GM10248 (cell line): ENCODE data around the gene IL27RA.

ENCODE experiments used
- CTCF ChIA-PET: fragments of 300-600 bp; sonication (Branson Sonifier 250); formaldehyde crosslinking; extraction: SDS; loops from one replicate; lab custom pipeline; 2021; ENCODE audit warnings: antibody characterized with exemption; lab: Yijun Ruan, JAX
- POLR2A ChIA-PET: fragments of 350-650 bp; sonication (Branson Sonifier 250); formaldehyde crosslinking; extraction: SDS; loops from one replicate; lab custom pipeline; 2020; ENCODE audit warnings: antibody characterized with exemption; lab: Yijun Ruan, JAX
- DNase-seq: peaks from one replicate; pipeline ENCODE4 v3.0.0; 2012; ENCODE audit errors: extremely low spot score
- TF ChIP-seq, protein P1 (sequence below): IDR thresholded peaks from 2 replicates; pipeline ENCODE4 v1.5.1; 2012; ENCODE audit warnings: mild to moderate bottlenecking, low read depth; ENCODE audit errors: extremely low read depth, missing control alignments, control extremely low read depth

The IL27RA gene

DNA sequence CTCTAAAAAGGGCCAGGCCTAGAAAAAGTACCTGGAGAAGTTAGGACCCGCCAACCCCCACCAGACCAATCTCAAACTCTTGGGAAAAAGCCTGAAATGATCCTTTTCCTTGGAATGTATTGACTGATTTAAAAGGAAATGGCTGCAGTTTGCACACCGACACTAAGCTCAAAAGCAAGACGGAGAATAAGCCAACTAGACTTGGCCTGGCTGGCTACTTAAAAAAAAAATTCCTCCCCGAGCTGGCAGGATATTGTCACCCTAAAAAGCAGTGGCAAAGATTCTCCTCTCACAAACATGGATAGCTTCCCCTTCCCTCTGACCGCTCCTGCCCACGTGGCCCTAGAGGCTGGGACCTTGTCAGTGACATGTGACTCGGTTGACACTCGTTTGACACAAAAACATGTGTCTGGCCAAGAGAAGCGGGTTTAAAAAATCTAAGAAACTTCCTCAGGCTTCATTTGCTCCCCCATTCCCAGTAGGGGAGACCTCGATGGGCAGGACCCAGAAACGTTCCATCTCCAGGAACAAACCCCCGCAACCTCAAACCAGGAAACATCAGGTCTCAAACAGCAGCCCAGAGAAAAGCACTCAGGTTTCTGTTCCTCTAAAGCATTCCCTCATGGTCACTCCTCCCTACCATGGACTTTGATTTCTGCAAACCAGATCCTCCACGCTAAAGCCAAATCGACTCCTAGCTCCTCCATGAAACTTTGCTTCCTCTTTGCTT is 26.8 kb upstream of the IL27RA start:
- POLR2A ChIA-PET: no interaction called here
- DNase-seq: no peak
- CTCF ChIA-PET: interaction anchor here (1.0 to 2.9 kb wide), 4 partner anchors 19 to 142 kb away, joined by 3 to 9 read pairs (median 4); partner anchors contain the start of gene IL27RA
- TF ChIP-seq, protein P1, sequence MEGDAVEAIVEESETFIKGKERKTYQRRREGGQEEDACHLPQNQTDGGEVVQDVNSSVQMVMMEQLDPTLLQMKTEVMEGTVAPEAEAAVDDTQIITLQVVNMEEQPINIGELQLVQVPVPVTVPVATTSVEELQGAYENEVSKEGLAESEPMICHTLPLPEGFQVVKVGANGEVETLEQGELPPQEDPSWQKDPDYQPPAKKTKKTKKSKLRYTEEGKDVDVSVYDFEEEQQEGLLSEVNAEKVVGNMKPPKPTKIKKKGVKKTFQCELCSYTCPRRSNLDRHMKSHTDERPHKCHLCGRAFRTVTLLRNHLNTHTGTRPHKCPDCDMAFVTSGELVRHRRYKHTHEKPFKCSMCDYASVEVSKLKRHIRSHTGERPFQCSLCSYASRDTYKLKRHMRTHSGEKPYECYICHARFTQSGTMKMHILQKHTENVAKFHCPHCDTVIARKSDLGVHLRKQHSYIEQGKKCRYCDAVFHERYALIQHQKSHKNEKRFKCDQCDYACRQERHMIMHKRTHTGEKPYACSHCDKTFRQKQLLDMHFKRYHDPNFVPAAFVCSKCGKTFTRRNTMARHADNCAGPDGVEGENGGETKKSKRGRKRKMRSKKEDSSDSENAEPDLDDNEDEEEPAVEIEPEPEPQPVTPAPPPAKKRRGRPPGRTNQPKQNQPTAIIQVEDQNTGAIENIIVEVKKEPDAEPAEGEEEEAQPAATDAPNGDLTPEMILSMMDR: no peak

DNA sequence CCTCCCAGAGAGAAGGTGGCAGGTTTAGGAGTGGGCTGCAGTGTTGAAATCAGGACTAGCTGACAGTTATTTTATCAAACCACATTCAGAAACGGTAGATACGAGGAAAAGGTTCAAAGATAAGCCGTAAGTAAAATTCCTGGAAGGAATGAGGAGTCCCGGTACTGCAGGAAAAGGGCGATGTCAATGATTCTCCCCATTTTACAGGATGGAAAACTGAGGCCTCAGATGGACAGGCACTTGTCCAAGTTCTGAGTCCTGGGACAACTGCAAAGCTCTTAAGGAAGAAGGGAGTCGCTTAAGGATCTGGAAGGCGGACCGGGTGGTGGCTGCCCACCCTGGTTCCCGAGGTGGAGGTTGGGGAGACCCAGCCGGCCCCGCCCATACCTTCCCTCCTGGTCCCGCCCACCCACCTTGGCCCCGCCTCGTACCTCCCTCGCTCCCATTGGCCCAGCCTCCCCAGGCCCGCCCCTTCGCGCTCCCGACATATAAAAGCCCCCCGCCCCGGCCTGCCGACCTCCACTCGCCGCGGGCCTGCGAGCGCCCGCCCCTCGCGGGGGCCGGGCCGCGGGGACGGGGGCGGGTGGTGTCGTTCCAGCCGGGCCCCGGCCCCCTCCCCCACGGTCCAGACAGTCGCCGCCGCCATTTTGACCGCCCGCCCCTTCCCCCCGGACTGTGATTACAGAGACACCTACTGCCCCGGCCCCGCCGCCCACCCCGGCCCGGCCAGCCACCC is 26.0 kb upstream of the IL27RA start:
- ChIA-PET POLR2A (interaction anchor here (1.0 to 1.1 kb wide), 2 partner anchors 26 to 76 kb away, joined by 3 to 6 read pairs; partner anchors contain the start of gene IL27RA), CTCF (interaction anchor here (1.0 to 2.4 kb wide), 5 partner anchors 16 to 143 kb away, joined by 3 to 7 read pairs (median 3); no protein-coding TSS in a partner anchor)
- TF ChIP-seq, protein P1: no peak
- DNase-seq: peak; percentile 87

DNA sequence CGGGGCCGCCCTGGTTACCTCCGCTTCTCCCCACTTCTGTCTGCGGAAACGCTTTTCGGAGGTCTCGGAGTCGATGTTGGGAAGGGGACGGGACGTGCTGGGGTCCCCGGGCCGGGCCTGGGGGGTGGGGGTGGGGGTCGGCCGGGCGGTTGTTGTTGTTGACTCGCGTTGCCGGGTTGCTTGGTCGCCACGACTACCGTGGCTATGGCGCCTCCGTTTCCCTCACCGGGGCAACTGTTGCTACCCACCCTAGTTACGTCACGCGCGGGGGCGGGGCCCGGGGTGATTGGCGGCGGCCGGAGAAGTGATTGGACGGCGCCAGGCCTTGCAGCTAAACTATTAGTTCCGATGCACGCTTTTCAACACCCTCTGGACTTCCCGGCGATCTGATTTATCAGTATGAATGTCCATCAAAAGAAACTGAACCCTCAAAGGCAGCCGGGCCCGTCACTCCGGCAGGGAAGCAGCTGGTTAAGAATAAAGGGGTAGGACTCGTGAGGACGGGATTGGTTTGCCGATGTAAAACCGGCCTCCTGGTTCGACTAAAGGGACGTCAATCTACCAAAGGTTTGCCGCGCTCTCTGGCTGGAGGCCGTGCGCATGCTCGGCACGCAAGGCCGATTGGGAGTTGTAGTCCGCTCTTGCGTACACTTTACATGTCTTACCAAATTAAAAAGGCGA is 25.3 kb upstream of the IL27RA start, which contains the start of gene RFX1:
Gene RFX1, minus strand, starts transcription at position 236 of the 681 bp plus-strand sequence. CDS start 12,477 bp downstream, outside the sequence.
- POLR2A ChIA-PET: interaction anchor here (0.6 to 1.4 kb wide), 7 partner anchors 11 to 160 kb away, joined by 3 to 6 read pairs (median 4); partner anchors contain the start of genes DCAF15 and IL27RA
- TF ChIP-seq, protein P1: no peak
- peak; percentile 92 for DNase-seq
- CTCF ChIA-PET: interaction anchor here (1.0 to 2.4 kb wide), 6 partner anchors 15 to 172 kb away, joined by 3 to 7 read pairs (median 3); partner anchors contain the start of gene IL27RA

DNA sequence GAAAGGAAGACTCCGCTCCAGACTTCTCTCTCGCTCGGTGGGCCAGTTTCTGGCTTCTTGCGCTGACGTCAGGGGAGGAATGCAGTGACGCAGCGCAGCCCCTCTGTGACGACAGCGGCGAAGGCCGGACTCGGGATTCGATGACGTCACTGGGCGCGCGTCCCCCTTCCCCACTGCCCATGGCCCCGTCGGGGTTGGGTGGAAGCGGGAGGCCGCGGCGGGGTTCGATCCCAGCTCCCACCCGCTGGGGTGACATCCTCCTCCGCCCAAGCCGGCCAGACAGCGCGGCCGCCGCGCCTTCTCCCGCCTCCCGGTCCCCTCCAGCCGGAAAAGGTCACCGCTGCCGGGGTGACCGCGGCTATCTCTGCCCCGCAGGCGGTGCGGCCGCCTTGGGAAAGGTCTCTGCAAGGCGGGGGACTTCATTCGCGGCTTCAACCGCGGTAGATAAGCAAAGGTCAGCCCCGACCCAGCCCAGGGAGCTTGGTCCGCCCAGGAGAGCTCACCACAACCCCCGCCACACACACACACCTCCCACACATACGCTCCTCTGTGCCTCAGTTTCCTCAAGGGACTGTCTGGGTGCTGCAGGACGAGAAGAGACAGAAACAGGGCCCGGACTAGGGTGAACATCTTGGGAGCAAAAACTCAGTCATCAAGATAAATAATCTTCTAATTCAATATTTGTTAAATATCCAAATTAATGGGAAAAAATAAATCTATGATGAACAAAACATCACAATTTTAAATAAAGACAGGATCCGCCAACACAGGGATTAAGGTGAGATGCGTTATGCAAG is 24.6 kb upstream of the IL27RA start:
- CTCF ChIA-PET: interaction anchor here (1.0 to 2.4 kb wide), 7 partner anchors 14 to 172 kb away, joined by 3 to 7 read pairs (median 3); partner anchors contain the start of gene IL27RA
- DNase-seq: no peak
- TF ChIP-seq, protein P1: no peak
- POLR2A ChIA-PET: interaction anchor here (0.6 to 1.4 kb wide), 8 partner anchors 12 to 161 kb away, joined by 3 to 6 read pairs (median 4); partner anchors contain the start of genes DCAF15 and IL27RA

DNA sequence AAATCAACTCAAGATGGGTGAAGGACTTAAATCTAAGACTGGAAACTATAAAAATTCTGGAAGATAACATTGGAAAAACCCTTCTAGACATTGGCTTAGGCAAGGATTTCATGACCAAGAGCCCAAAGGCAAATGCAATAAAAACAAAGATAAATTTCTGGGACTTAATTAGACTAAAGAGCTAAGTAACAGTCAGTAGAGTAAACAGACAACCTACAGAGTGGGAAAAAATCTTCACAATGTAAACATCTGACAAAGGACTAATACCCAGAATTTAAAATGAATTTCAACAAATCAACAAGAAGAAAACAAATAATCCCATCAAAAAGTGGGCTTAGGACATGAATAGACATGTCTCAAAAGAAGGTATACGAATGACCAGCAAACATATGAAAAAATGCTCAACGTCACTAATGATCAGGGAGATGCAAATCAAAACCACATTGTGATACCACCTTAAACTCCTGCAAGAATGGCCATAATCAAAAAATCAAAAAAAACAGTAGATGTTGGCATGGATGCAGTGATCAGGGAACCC is 19.1 kb upstream of the IL27RA start:
- ChIA-PET CTCF (no interaction called here), POLR2A (no interaction called here)
- DNase-seq: no peak
- TF ChIP-seq, protein P1: no peak
